NCI-H146 (cell line): ENCODE data around the gene PPT1.
A peak's percentile ranks its signal among the peaks of the same experiment; 100 is the strongest.
"Not testable (repeated sequence)": the region's sequence is repeated elsewhere in the genome, so short reads cannot be mapped to it uniquely, and the experiment has no call there.

Experiments
- DNase-seq: peaks from one replicate; lab custom pipeline; 2025; lab: John Stamatoyannopoulos, UW

Gene PPT1

GRCh38 chr1:40057310-40058030 lies 39.6 kb downstream of the PPT1 start:
- DNase-seq: no peak

GRCh38 chr1:40056519-40057309 lies 40.3 kb downstream of the PPT1 start:
- no peak for DNase-seq

DNA sequence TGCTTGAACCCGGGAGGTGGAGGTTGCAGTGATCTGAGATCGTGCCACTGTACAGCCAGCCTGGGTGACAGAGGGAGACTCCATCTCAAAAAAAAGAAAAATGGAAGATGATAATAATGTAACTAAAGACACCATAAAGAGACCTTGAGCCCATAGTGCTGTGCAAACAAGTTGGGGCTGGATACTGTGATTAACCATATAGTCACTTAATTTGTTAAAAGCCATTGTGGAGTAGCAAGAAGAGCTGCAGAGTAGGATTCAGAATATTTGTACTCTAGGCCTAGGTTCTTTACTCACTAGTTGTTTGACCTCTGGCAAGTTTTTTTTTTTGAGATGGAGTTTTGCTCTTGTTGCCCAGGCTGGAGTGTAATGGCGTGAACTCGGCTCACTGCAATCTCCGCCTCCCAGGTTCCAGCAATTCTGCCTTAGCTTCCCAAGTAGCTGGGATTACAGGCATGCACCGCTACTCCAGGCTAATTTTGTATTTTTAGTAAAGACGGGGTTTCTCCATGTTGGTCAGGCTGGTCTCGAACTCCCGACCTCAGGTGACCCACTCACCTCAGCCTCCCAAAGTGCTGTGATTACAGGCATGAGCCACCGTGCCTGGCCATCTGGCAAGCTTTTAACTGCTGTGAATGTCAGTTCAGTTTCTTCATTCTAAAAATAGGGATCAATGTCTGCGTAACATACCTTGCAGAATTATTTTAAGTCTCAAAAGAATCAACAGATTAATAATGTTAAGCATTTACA lies 43.7 kb downstream of the PPT1 start:
- no peak for DNase-seq

- DNase-seq: no peak
Observed at GRCh38 chr1:40050863-40051262, 46.2 kb downstream of the PPT1 start.

GRCh38 chr1:40049725-40050124 lies 47.3 kb downstream of the PPT1 start:
- no peak for DNase-seq

- DNase-seq: no peak
Observed at GRCh38 chr1:40047769-40048168, 49.3 kb downstream of the PPT1 start.

DNA sequence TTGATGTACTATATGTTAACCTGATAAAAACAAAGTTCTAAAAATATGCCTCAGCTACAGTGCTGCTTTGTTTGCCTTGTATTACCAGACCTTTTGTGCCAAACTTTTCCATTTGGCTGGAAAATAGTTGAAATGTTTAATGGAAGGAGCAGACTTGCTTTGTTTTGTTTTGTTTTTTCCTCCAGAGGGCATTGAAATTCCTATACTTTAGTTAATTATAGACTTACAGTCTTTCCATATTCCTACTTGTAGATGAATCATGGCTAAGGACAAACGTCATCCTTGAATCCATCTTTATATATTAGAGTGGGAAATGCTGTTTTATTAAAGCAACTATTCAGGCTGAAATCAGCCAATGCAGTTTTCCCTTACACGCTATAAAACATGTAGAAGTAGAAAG lies 49.8 kb downstream of the PPT1 start:
- DNase-seq: no peak

DNA sequence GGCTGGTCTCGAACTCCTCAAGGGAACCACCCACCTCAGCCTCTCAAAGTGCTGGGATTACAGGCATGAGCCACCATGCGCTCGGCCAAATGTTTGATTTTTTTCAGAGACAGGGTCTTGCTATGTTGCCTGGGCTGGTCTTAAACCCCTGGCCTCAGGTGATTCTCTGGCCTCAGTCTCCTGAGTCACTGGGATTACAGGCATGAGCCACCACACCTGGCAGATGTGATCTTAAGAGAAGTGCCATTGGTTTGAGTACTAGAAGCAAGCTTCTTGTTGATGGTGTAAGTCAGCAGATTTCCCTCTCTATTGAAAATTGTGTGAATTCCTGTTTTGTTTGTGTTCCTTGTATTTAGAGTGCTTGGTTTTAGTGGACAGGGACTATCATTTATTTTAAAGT lies 51.3 kb downstream of the PPT1 start:
- DNase-seq: no peak

- no peak for DNase-seq
Observed at GRCh38 chr1:40045182-40045581, 51.9 kb downstream of the PPT1 start.

GRCh38 chr1:40044110-40044509 lies 52.9 kb downstream of the PPT1 start:
- DNase-seq: no peak

GRCh38 chr1:40042341-40042740 lies 54.7 kb downstream of the PPT1 start:
- DNase-seq: no peak

DNA sequence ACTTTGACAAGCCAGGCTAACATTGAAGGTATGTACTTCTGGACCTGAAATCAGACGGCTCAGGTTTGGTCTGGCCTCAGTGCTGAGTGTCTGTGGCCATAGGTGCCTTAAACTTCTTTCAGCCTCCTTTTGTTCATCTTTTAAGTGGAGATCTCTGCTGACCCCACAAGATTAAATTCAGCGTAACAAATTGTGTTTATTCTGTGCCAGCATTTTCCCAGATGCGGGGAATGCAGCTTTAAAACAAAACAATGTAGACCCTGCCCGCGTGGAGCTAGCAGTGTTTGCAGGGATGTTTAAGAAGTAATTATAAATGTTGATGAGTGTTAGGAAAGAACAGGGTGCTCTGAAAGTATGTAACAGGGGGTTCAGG lies 55.6 kb downstream of the PPT1 start:
- no peak for DNase-seq

DNA sequence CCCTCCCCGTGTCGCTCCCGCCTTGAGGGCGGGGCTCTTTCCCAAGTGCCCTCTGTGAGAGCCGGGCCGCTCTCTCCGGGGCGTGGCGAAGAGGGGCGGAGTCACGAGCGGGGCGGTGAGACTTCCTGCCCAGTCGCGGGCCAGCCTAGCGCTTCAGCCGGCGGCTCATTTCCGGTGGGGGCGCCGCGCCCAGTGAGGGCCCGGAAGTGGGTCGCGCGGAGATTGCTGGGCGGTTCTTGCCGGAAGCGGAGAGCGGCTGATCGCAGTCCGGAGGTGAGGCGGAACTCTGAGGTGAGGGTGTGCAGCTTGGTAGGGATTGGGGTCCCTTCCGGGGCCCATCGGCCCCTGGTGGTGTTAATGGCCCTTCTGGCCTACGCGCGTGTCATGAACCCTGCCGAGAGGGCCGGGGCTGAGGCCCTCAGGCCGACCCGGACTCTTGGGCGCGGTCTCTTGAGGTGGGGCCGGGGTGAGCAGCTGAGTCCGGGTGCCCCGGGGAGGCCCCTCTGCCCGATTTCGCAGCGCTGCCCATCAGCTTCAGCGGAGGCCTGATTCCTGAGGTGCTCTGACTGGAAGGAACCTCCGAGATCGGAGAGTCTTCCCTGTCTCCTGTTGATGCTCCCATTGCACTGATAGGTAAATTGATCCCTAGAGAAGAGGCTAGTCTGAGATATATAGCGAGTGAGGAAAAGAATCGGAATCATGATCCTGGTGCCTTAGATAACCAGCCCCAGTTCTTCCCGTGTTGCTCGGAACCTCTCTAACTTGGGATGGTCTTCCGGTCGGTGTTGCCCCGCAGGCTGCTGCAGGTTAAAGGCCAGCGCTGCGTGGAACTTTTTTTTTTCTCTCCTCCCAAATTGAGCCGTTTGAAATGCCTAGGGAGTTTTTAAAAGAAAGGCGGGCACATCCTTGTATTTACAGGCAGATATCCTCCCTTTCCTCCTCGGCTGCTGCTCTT lies 56.3 kb downstream of the PPT1 start, which contains the start of gene CAP1:
CAP1 (plus strand) TSS at position 219 of the 955 bp plus-strand sequence. CDS start 18,618 bp downstream, outside the sequence.
- DNase-seq: peak; percentile 96

- peak; percentile 79 for DNase-seq
Observed at GRCh38 chr1:40039757-40040510, 57.1 kb downstream of the PPT1 start.

- no peak for DNase-seq
Observed at GRCh38 chr1:40039245-40039756, 57.8 kb downstream of the PPT1 start.

GRCh38 chr1:40038697-40039096 lies 58.4 kb downstream of the PPT1 start:
- DNase-seq: no peak

DNA sequence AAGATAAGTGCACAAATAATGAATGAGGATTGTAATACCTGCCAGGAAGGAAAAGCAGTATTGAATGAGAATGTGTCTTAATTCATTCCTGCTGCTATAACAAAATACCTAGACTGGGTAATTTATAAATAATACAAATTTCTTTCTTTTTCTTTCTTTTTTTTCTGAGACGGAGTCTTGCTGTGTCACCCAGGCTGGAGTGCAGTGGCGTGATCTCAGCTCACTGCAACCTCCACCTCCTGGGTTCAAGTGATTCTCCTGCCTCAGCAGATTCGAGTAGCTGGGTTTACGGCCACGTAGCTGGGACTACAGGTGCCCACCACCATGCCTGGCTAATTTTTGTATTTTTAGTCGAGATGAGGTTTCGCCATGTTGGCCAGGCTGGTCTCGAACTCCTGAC lies 59.8 kb downstream of the PPT1 start:
- not testable (repeated sequence) for DNase-seq

GRCh38 chr1:40036574-40036973 lies 60.5 kb downstream of the PPT1 start:
- DNase-seq: no peak

- DNase-seq: no peak
Observed at GRCh38 chr1:40034869-40035268, 62.2 kb downstream of the PPT1 start.

DNA sequence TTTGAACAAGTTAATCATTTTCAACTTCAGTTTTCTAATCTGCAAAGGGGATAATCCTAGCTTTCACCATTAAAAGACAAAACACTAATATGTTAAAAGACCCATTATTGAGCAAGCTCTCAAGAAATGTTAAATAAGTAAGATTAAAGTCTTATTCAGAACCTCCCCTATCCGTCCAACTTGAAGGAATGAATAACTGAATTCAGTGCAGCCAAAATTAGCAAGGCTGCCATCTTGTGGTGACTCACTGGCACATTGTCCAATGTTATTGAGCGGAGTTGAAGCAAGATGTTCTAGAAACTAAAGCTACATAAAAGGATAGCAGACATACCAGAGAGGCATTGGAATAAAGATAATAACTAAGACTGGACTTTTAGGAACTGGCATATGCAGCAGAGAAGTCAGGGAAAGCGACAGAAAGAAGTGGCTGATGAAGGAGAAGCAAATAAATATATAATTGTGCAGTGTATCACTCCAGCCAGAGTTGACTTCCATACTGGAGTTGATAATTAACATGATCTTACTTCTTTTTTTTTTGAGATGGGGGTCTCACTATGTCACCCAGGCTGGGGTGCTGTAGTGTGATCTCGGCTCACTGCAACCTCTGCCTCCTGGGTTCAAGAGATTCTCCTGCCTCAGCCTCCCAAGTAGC lies 64.7 kb downstream of the PPT1 start:
- DNase-seq: peak; percentile 32
